ENCODE results near the gene ARRB1.

- TF ChIP-seq CTCF (IDR thresholded peaks at IDR 0.05; ENCODE audit: low read depth, low read length) (no peak), EZH2phosphoT487 (IDR thresholded peaks at IDR 0.05; ENCODE audit: low read depth) (no peak)
These were observed 3.5 kb downstream of the ARRB1 start for GRCh38 chr11:75347781-75348566.

Measured in OCI-LY3 (cell line).